A549 (cell line): Measurements from ENCODE around the gene PRKD2. TPM values are rescaled to one million over a fixed set of nuclear protein-coding genes. Genes with fewer than 3 reads are reported as not detected.
A peak's percentile ranks its signal among the peaks of the same experiment; 100 is the strongest.

ENCODE experiments used
- ATAC-seq, 2 experiments: fragments of 200-7000 bp in 1 of 2; fragments of >200 bp in 1 of 2; cut with Nextera tagmentation in 1 of 2; cut with Tn5 transposase in 1 of 2; 3 replicates each; pipeline versions ENCODE4 v1.8.0 to v1.9.1; 2018 to 2020; ENCODE audit warnings: mild to moderate bottlenecking in 1 of 2, moderate library complexity in 1 of 2
- CTCF ChIA-PET: fragments of 300-600 bp; sonication (Branson Sonifier 250); formaldehyde crosslinking; extraction: SDS; loops from one replicate; lab custom pipeline; 2021; ENCODE audit warnings: antibody characterized with exemption, inconsistent platforms; lab: Yijun Ruan, JAX
- POLR2A ChIA-PET: fragments of 350-600 bp; formaldehyde crosslinking; extraction: SDS; loops from one replicate; lab custom pipeline; 2021; ENCODE audit warnings: antibody characterized with exemption, inconsistent platforms; lab: Yijun Ruan, JAX
- DNase-seq, 2 experiments: peaks; one replicate each; pipeline versions ENCODE4 v3.0.0 to v3.0.0-alpha.2; 2011 to 2016; ENCODE audit warnings: low read depth in 1 of 2, low spot score in 1 of 2
- FAIRE-seq: peaks from 2 replicates; lab custom pipeline; 2011; peaks lifted over from hg19 to GRCh38; lab: Jason Lieb, UNC
- H3K27ac ChIP-seq, 2 experiments: fragments of >200 bp; sonication (Bioruptor Twin); formaldehyde crosslinking; 3 replicates each; pipeline ENCODE4 v1.5.1; 2016 to 2017
- H3K4me1 ChIP-seq: fragments of >200 bp; sonication (Bioruptor Twin); formaldehyde crosslinking; 3 replicates; pipeline ENCODE4 v1.6.1; 2016
- H3K4me2 ChIP-seq: fragments of >200 bp; sonication (Bioruptor Twin); formaldehyde crosslinking; 3 replicates; pipeline ENCODE4 v1.6.1; 2016
- H3K4me3 ChIP-seq: fragments of >200 bp; sonication (Bioruptor Twin); formaldehyde crosslinking; 3 replicates; pipeline ENCODE4 v1.5.1; 2016
- H3K9me3 ChIP-seq: fragments of >200 bp; sonication (Bioruptor Twin); formaldehyde crosslinking; 3 replicates; pipeline ENCODE4 v1.6.1; 2016
- BHLHE40 ChIP-seq: IDR thresholded peaks from 2 replicates; pipeline ENCODE4 v1.6.1; 2012; ENCODE audit warnings: low read depth, low read length, inconsistent platforms
- CBX2 ChIP-seq: fragments of 200-600 bp; sonication (generic); IDR thresholded peaks from 2 replicates; pipeline ENCODE4 v1.6.1; 2016; ENCODE audit warnings: low read depth, mild to moderate bottlenecking, borderline replicate concordance
- CBX8 ChIP-seq: fragments of 200-600 bp; sonication (generic); IDR thresholded peaks from 2 replicates; pipeline ENCODE4 v1.6.1; 2016
- CHD4 ChIP-seq: fragments of 200-600 bp; sonication (generic); IDR thresholded peaks from 2 replicates; pipeline ENCODE4 v1.6.1; 2016; ENCODE audit warnings: antibody characterized with exemption, mild to moderate bottlenecking, borderline replicate concordance
- EHF ChIP-seq: fragments of 250-450 bp; sonication (Bioruptor Pico); IDR thresholded peaks from 2 replicates; pipeline ENCODE4 v1.5.0; 2020; ENCODE audit warnings: mild to moderate bottlenecking
- EHMT2 ChIP-seq: fragments of 200-600 bp; sonication (generic); IDR thresholded peaks from 2 replicates; pipeline ENCODE4 v1.6.1; 2016; ENCODE audit warnings: antibody characterized with exemption, low read depth, mild to moderate bottlenecking, moderate library complexity
- FOSB ChIP-seq: fragments of 250-450 bp; sonication (Bioruptor Pico); IDR thresholded peaks from 2 replicates; pipeline ENCODE4 v1.5.0; 2020; ENCODE audit warnings: mild to moderate bottlenecking, moderate library complexity
- GATA3 ChIP-seq: IDR thresholded peaks from 2 replicates; pipeline ENCODE4 v1.6.1; 2012; ENCODE audit warnings: borderline replicate concordance
- HEYL ChIP-seq: fragments of 250-450 bp; sonication (Bioruptor Pico); IDR thresholded peaks from 2 replicates; pipeline ENCODE4 v1.8.0; 2021; ENCODE audit warnings: mild to moderate bottlenecking, moderate library complexity
- HOXB5 ChIP-seq: fragments of 250-450 bp; sonication (Bioruptor Pico); IDR thresholded peaks from 2 replicates; pipeline ENCODE4 v1.5.0; 2020; ENCODE audit warnings: mild to moderate bottlenecking, moderate library complexity
- JUN ChIP-seq, 2 experiments: fragments of >200 bp; sonication (Bioruptor Twin); formaldehyde crosslinking; IDR thresholded peaks; 2 replicates in 1 of 2; 3 replicates in 1 of 2; pipeline ENCODE4 v1.6.1; 2016 to 2017
- KDM5A ChIP-seq: fragments of 200-600 bp; sonication (generic); IDR thresholded peaks from 2 replicates; pipeline ENCODE4 v1.6.1; 2016; ENCODE audit warnings: antibody characterized with exemption, mild to moderate bottlenecking
- MAFK ChIP-seq: fragments of 450-650 bp; IDR thresholded peaks from 2 replicates; pipeline ENCODE4 v1.6.1; 2014; ENCODE audit not compliant: partially characterized antibody
- PHF8 ChIP-seq: fragments of 200-600 bp; sonication (generic); IDR thresholded peaks from 2 replicates; pipeline ENCODE4 v1.6.1; 2016; ENCODE audit warnings: low read depth, mild to moderate bottlenecking, antibody characterized with exemption, moderate library complexity, borderline replicate concordance
- RCOR1 ChIP-seq: fragments of 150-350 bp; IDR thresholded peaks from 2 replicates; pipeline ENCODE4 v1.6.1; 2014; ENCODE audit warnings: antibody characterized with exemption, low read length, low read depth
- RFX5 ChIP-seq: fragments of 450-650 bp; IDR thresholded peaks from 2 replicates; pipeline ENCODE4 v1.7.1; 2014; ENCODE audit warnings: antibody characterized with exemption, mild to moderate bottlenecking, moderate library complexity
- RNF2 ChIP-seq: fragments of 200-600 bp; sonication (generic); IDR thresholded peaks from 2 replicates; pipeline ENCODE4 v1.6.1; 2016; ENCODE audit warnings: low read depth, mild to moderate bottlenecking, antibody characterized with exemption, moderate library complexity, borderline replicate concordance
- SMC3 ChIP-seq: fragments of >200 bp; sonication (Bioruptor Twin); formaldehyde crosslinking; IDR thresholded peaks from 3 replicates; pipeline ENCODE4 v1.6.1; 2018; ENCODE audit warnings: inconsistent platforms
- TP53 ChIP-seq: fragments of 250-450 bp; sonication (Bioruptor Pico); IDR thresholded peaks from 2 replicates; pipeline ENCODE4 v1.5.0; 2021; ENCODE audit warnings: mild to moderate bottlenecking, moderate library complexity
- ZC3H11A ChIP-seq: fragments of 450-650 bp; IDR thresholded peaks from 2 replicates; pipeline ENCODE4 v1.6.1; 2014; ENCODE audit warnings: antibody characterized with exemption, mild to moderate bottlenecking
- ZFP36 ChIP-seq: fragments of 450-650 bp; IDR thresholded peaks from 2 replicates; pipeline ENCODE4 v1.6.1; 2014; ENCODE audit warnings: borderline replicate concordance; ENCODE audit not compliant: partially characterized antibody
- WGBS: methylation state at CpG from one replicate; pipeline ENCODE4 v1.1.6; 2017; ENCODE audit errors: missing lambda C conversion rate; 5-methylcytosine and 5-hydroxymethylcytosine counted together
- polyA plus RNA-seq, 4 experiments: library from polyadenylated mRNA; depleted of rRNA in 3 of 4; stranded (reverse); fragments of >200 nt; fragmentation: RNase III in 1 of 4; extraction: RNeasy Plus Mini Kit Qiagen cat#74134 plus additional on column Dnase treatment in 1 of 4; gene quantifications; 2 replicates in 3 of 4; 3 replicates in 1 of 4; pipeline ENCODE4 v1.2.3, GENCODE V29; 2011 to 2017
- TF ChIP-seq, protein P1 (sequence below): IDR thresholded peaks from 2 replicates; pipeline ENCODE4 v1.6.1; 2012
- TF ChIP-seq, protein P2 (sequence below): fragments of >200 bp; sonication (Bioruptor Twin); formaldehyde crosslinking; IDR thresholded peaks from 3 replicates; pipeline ENCODE4 v1.5.1; 2016
- TF ChIP-seq, protein P3 (sequence below): fragments of 250-450 bp; sonication (Bioruptor Pico); IDR thresholded peaks from 2 replicates; pipeline ENCODE4 v1.5.0; 2021; ENCODE audit warnings: mild to moderate bottlenecking, moderate library complexity, borderline replicate concordance

The PRKD2 gene
- polyA plus RNA-seq, 2 of the 4 experiments (the other 2 are of a cell fraction), result 8.3 to 24.6 TPM

DNA sequence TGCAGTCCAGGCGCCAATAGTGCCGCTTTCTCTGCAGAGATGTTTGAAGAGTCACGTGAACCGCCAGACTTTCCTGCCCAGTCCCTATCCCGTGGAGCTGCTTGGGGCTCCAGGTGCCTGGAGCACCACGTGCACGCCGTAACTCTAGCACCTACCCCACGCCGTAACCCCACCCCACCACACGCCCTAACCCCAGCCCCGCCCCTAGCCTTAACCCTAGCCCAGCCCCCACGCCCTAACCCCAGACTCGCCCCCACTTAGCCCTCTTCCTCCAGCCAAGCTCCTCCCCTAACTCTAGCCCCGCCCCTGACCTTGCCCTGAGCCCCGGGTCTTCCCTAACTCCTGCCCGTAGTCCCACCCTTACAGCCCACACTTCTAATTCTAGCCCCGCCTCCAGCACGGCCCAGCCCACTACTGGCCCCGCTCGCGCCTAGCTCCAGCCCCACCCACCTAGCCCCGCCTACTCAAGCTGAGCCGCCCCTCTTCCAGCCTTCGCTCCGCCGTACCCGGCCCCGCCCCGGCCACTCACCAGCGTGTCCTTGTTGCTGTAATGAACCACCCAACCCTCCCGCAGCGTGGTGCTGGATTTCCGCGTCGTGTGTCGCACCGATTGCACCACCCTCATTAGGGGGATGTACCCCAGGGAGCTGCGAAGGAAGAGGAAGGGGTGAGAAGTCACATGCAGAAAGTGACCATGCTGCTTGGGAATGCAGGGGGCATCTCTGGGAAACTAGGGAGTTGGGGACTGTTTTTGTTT, 19.5 kb downstream of the PRKD2 start:
- Histone ChIP-seq H3K9me3 (no peaks in the 10 kb centered on the region), H3K27ac (peak overlapping the region in 1 of 2 experiments; percentile 39; a peak in 1 of 6 replicates), H3K4me3 (no peak overlapping the region), H3K4me1 (peaks cover 6% of the 10 kb centered on the region; the same call in 1 of the 3 replicates), H3K4me2 (peak overlapping the region; percentile 29)
- no peak for TF ChIP-seq EHF (CRISPR knock-in tag)
- TF ChIP-seq BHLHE40, result no peak
- TF ChIP-seq, protein P1, sequence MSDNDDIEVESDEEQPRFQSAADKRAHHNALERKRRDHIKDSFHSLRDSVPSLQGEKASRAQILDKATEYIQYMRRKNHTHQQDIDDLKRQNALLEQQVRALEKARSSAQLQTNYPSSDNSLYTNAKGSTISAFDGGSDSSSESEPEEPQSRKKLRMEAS, result 0 out of 2 replicates have a peak, but pooled peaks have one; percentile 13
- TF ChIP-seq KDM5A, result no peak
- FAIRE-seq (no peak), ATAC-seq (peak; percentile 86 to 97), DNase-seq (peak; percentile 82 to 84)
- WGBS, result 57% methylated on average over 33 of the region's 39 CpGs
- CTCF ChIA-PET, result interaction anchor here (0.6 to 7.3 kb wide), 15 partner anchors 6 to 316 kb away, joined by 3 to 73 read pairs (median 3); partner anchors contain the start of gene DACT3
- POLR2A ChIA-PET, result no interaction called here

DNA sequence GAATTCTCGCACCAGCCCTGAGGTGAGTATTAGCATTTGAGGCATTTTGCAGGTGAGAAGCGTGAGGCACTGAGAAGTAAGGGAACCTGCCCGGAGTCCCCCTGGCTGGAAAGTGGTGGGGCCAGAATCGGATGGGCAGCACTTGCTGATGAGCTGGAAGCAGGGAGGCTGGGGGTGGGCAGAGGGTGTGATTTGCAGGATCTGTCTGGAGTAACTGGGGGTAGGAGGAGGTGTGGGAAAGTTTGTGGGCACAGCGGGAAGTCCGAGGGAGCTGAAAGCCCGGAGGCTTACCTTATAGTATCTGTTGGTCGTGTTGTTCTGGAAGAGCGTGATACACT, 20.1 kb downstream of the PRKD2 start:
- WGBS, result 94% methylated on average over 9 of the region's 9 CpGs
- no peak for TF ChIP-seq FOSB (CRISPR knock-in tag)
- no peak for TF ChIP-seq ZC3H11A
- no peak for TF ChIP-seq CBX8
- TF ChIP-seq TP53 (CRISPR knock-in tag), result no peak
- TF ChIP-seq KDM5A, result no peak
- TF ChIP-seq RCOR1, result no peak
- TF ChIP-seq CBX2, result no peak
- no peak for TF ChIP-seq PHF8
- no peak for TF ChIP-seq JUN (IDR thresholded peaks at IDR 0.05)
- no peak for TF ChIP-seq EHF (CRISPR knock-in tag)
- TF ChIP-seq RNF2, result no peak
- no peak for TF ChIP-seq CHD4
- POLR2A ChIA-PET, result no interaction called here
- CTCF ChIA-PET, result interaction anchor here (0.6 to 7.3 kb wide), 15 partner anchors 7 to 316 kb away, joined by 3 to 73 read pairs (median 3); partner anchors contain the start of gene DACT3
- Histone ChIP-seq H3K4me3 (no peak overlapping the region), H3K27ac (no peak overlapping the region), H3K4me2 (0 out of 3 replicates have a peak overlapping the region, but pooled peaks have one; percentile 29), H3K4me1 (peaks cover 6% of the 10 kb centered on the region; the same call in 1 of the 3 replicates), H3K9me3 (no peaks in the 10 kb centered on the region)
- no peak for DNase-seq
- no peak; a peak in 1 of 6 replicates for ATAC-seq
- no peak for FAIRE-seq

DNA sequence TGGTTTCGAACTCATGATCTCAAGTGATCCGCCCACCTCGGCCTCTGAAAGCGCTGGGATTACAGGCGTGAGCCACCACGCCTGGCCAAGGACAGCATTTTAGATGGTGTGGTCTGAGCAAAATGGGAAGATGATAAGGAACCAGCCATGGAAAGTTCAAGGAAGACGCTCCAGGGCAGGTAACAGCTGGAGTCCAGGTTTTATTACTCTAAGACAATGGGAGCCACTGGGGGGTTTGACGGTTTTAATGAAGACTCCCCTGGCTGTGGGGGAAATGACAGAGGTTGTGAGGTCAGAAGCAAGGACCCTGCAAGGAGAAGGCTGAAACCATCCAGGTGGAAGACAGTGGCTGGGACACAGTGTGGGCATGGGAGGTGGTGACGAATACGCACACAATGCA, 20.9 kb downstream of the PRKD2 start:
- no peak for DNase-seq
- H3K4me2 ChIP-seq, result no peak overlapping the region
- no peak overlapping the region for H3K27ac ChIP-seq
- H3K4me1 ChIP-seq, result peaks cover 6% of the 10 kb centered on the region; the same call in 1 of the 3 replicates
- H3K4me3 ChIP-seq, result no peak overlapping the region
- no peak for FAIRE-seq
- ChIA-PET POLR2A (no interaction called here), CTCF (interaction anchor here (0.8 to 7.3 kb wide), 9 partner anchors 7 to 317 kb away, joined by 3 to 73 read pairs (median 9); partner anchors contain the start of gene DACT3)
- no peaks in the 10 kb centered on the region for H3K9me3 ChIP-seq
- ATAC-seq, result no peak
- WGBS, result 98% methylated on average over 10 of the region's 10 CpGs
- no peak for TF ChIP-seq EHMT2
- no peak for TF ChIP-seq EHF (CRISPR knock-in tag)
- TF ChIP-seq TP53 (CRISPR knock-in tag), result no peak
- TF ChIP-seq, protein P2, sequence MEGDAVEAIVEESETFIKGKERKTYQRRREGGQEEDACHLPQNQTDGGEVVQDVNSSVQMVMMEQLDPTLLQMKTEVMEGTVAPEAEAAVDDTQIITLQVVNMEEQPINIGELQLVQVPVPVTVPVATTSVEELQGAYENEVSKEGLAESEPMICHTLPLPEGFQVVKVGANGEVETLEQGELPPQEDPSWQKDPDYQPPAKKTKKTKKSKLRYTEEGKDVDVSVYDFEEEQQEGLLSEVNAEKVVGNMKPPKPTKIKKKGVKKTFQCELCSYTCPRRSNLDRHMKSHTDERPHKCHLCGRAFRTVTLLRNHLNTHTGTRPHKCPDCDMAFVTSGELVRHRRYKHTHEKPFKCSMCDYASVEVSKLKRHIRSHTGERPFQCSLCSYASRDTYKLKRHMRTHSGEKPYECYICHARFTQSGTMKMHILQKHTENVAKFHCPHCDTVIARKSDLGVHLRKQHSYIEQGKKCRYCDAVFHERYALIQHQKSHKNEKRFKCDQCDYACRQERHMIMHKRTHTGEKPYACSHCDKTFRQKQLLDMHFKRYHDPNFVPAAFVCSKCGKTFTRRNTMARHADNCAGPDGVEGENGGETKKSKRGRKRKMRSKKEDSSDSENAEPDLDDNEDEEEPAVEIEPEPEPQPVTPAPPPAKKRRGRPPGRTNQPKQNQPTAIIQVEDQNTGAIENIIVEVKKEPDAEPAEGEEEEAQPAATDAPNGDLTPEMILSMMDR, result no peak
- TF ChIP-seq GATA3, result no peak
- TF ChIP-seq HEYL (CRISPR knock-in tag), result no peak
- TF ChIP-seq BHLHE40, result no peak
- TF ChIP-seq, protein P3, sequence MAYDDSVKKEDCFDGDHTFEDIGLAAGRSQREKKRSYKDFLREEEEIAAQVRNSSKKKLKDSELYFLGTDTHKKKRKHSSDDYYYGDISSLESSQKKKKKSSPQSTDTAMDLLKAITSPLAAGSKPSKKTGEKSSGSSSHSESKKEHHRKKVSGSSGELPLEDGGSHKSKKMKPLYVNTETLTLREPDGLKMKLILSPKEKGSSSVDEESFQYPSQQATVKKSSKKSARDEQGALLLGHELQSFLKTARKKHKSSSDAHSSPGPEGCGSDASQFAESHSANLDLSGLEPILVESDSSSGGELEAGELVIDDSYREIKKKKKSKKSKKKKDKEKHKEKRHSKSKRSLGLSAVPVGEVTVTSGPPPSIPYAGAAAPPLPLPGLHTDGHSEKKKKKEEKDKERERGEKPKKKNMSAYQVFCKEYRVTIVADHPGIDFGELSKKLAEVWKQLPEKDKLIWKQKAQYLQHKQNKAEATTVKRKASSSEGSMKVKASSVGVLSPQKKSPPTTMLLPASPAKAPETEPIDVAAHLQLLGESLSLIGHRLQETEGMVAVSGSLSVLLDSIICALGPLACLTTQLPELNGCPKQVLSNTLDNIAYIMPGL, result no peak
- TF ChIP-seq MAFK, result no peak
- TF ChIP-seq ZFP36, result no peak
- TF ChIP-seq RFX5, result no peak
- no peak for TF ChIP-seq HOXB5 (CRISPR knock-in tag)
- no peak for TF ChIP-seq RNF2
- no peak for TF ChIP-seq CBX2
- TF ChIP-seq SMC3, result no peak
- no peak for TF ChIP-seq CHD4
- TF ChIP-seq, protein P1, result no peak
